NCI-H2171 (cell line): ENCODE data around the gene NPAS3.
A peak's percentile ranks its signal among the peaks of the same experiment; 100 is the strongest.

Experiments
- DNase-seq: peaks from one replicate; lab custom pipeline; 2025; lab: John Stamatoyannopoulos, UW

NPAS3 gene

GRCh38 chr14:33682760-33683159 is 744.1 kb downstream of the NPAS3 start:
- no peak for DNase-seq

- DNase-seq, result no peak
Observed at GRCh38 chr14:33685026-33685425, 746.3 kb downstream of the NPAS3 start.

GRCh38 chr14:33685698-33686097 is 747.0 kb downstream of the NPAS3 start:
- no peak for DNase-seq

- no peak for DNase-seq
Observed at GRCh38 chr14:33686218-33686617, 747.5 kb downstream of the NPAS3 start.

GRCh38 chr14:33686856-33687255 is 748.2 kb downstream of the NPAS3 start:
- DNase-seq, result no peak

GRCh38 chr14:33689680-33690079 is 751.0 kb downstream of the NPAS3 start:
- DNase-seq, result no peak

GRCh38 chr14:33691907-33692306 is 753.2 kb downstream of the NPAS3 start:
- no peak for DNase-seq

GRCh38 chr14:33692762-33693161 is 754.1 kb downstream of the NPAS3 start:
- no peak for DNase-seq

- DNase-seq, result no peak
Observed at GRCh38 chr14:33693237-33693636, 754.6 kb downstream of the NPAS3 start.

- no peak for DNase-seq
Observed at GRCh38 chr14:33696165-33696564, 757.5 kb downstream of the NPAS3 start.

GRCh38 chr14:33699300-33699983 is 760.8 kb downstream of the NPAS3 start:
- DNase-seq, result no peak

- DNase-seq, result no peak
Observed at GRCh38 chr14:33700052-33700451, 761.4 kb downstream of the NPAS3 start.

GRCh38 chr14:33702293-33702692 is 763.6 kb downstream of the NPAS3 start:
- DNase-seq, result no peak

- peak; percentile 10 for DNase-seq
Observed at GRCh38 chr14:33704481-33704880, 765.8 kb downstream of the NPAS3 start.

GRCh38 chr14:33705490-33705889 is 766.8 kb downstream of the NPAS3 start:
- DNase-seq, result no peak

- no peak for DNase-seq
Observed at GRCh38 chr14:33707716-33708115, 769.0 kb downstream of the NPAS3 start.

GRCh38 chr14:33709283-33709682 is 770.6 kb downstream of the NPAS3 start:
- no peak for DNase-seq

GRCh38 chr14:33709711-33710110 is 771.0 kb downstream of the NPAS3 start:
- no peak for DNase-seq

GRCh38 chr14:33710273-33710672 is 771.6 kb downstream of the NPAS3 start:
- DNase-seq, result no peak

- DNase-seq, result no peak
Observed at GRCh38 chr14:33711194-33711593, 772.5 kb downstream of the NPAS3 start.

GRCh38 chr14:33711811-33712216 is 773.1 kb downstream of the NPAS3 start:
- no peak for DNase-seq

GRCh38 chr14:33714527-33715226 is 776.0 kb downstream of the NPAS3 start:
- DNase-seq, result no peak

GRCh38 chr14:33715227-33715528 is 776.5 kb downstream of the NPAS3 start:
- DNase-seq, result no peak

GRCh38 chr14:33716921-33717320 is 778.2 kb downstream of the NPAS3 start:
- no peak for DNase-seq
